Osteocyte (in vitro differentiated cells): ENCODE data around the gene CBLN3. TPM values are rescaled to one million over a fixed set of nuclear protein-coding genes. Genes with fewer than 3 reads are reported as not detected.

Experiments used
- DNase-seq: peaks from one replicate; pipeline ENCODE4 v3.0.0; 2021; ENCODE audit warnings: mixed read lengths; ENCODE audit not compliant: unreplicated experiment; ENCODE audit errors: extremely low spot score
- H3K27ac Mint-ChIP-seq: one replicate; pipeline ENCODE4 v1.8.0; 2021; ENCODE audit warnings: mild to moderate bottlenecking, mixed read lengths; ENCODE audit not compliant: unreplicated experiment
- H3K27me3 Mint-ChIP-seq: one replicate; pipeline ENCODE4 v1.8.0; 2021; ENCODE audit warnings: mixed read lengths; ENCODE audit not compliant: unreplicated experiment
- H3K36me3 Mint-ChIP-seq: one replicate; pipeline ENCODE4 v1.8.0; 2021; ENCODE audit warnings: mixed read lengths; ENCODE audit not compliant: unreplicated experiment
- H3K4me1 Mint-ChIP-seq: one replicate; pipeline ENCODE4 v1.8.0; 2021; ENCODE audit warnings: mixed read lengths; ENCODE audit not compliant: unreplicated experiment
- H3K4me3 Mint-ChIP-seq: one replicate; pipeline ENCODE4 v1.8.0; 2021; ENCODE audit warnings: mild to moderate bottlenecking, moderate library complexity, mixed read lengths; ENCODE audit not compliant: unreplicated experiment
- H3K9me3 Mint-ChIP-seq: one replicate; pipeline ENCODE4 v1.8.0; 2021; ENCODE audit warnings: mixed read lengths; ENCODE audit not compliant: unreplicated experiment
- total RNA-seq: library from RNA; stranded (reverse); gene quantifications from 2 replicates; pipeline ENCODE4 v1.2.1, GENCODE V29; 2021
- TF ChIP-seq, protein P1 (sequence below): fragments of 200-600 bp; sonication (generic); IDR thresholded peaks from 2 replicates; pipeline ENCODE4 v1.5.0; 2021; ENCODE audit warnings: antibody characterized with exemption, mild to moderate bottlenecking, moderate library complexity

CBLN3 gene
- total RNA-seq, 1 donor from 2014 or later, result 5.5 TPM

DNA sequence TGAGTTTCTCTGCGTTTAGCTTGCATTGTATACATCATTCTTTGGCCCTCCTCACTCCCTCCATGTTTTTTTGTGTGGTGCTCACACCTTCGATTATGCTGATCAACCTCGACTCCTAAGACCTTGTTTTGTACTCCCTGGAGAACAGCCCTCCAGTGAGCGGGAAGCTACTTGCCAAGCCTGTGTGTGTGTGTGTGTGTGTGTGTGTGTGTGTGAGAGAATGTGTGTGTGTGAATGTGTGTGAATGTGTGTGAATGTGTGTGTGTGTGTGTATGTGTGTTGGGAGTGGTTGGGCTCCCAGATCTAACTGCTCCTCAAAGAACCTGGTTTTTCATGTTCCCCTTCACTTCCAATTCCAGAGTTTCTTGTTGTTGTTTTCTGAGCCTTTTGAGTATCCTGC is 24.7 kb downstream of the CBLN3 start:
- Mint-ChIP-seq H3K27ac (no peak overlapping the region), H3K4me1 (peaks cover 46% of the 10 kb centered on the region), H3K27me3 (no peaks in the 10 kb centered on the region), H3K4me3 (no peak overlapping the region), H3K36me3 (peaks cover 26% of the 10 kb centered on the region), H3K9me3 (no peaks in the 10 kb centered on the region)
- TF ChIP-seq, protein P1, sequence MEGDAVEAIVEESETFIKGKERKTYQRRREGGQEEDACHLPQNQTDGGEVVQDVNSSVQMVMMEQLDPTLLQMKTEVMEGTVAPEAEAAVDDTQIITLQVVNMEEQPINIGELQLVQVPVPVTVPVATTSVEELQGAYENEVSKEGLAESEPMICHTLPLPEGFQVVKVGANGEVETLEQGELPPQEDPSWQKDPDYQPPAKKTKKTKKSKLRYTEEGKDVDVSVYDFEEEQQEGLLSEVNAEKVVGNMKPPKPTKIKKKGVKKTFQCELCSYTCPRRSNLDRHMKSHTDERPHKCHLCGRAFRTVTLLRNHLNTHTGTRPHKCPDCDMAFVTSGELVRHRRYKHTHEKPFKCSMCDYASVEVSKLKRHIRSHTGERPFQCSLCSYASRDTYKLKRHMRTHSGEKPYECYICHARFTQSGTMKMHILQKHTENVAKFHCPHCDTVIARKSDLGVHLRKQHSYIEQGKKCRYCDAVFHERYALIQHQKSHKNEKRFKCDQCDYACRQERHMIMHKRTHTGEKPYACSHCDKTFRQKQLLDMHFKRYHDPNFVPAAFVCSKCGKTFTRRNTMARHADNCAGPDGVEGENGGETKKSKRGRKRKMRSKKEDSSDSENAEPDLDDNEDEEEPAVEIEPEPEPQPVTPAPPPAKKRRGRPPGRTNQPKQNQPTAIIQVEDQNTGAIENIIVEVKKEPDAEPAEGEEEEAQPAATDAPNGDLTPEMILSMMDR, result no peak
- no peak for DNase-seq

DNA sequence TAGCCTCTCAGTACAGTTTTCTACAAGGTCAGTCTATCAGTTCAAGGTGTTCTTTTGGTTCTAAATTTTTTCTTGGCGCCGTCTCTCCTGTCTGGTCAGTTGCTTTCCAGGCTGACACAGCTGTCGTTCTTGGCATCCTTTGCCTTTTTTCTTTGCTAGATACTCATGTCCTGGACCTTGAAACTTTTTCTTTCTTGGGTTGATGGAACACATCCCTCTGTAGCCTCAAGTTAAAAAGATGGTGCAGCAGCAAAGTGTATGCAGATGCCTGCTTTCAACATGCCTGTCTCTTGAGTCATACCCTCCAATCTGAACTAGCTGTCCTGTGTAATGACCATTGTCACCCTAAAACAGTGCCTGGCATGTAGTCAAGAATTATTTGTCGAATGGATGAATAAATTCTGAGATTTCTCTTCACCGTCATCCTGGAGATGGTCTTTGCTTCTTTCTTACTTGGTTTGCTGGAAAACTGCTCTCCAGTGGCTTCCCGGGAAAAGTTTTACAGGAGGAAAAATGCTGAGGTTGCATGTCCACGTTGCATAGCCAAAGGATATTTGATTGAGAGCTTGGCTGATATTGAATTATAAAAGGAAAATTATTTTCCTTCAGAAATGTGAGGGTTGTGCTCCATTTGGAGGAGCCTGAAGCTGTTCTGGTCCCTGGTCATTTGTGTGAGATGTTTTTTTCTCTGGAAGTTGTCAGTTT is 26.0 kb downstream of the CBLN3 start:
- peaks cover 22% of the 10 kb centered on the region for H3K36me3 Mint-ChIP-seq
- no peak for DNase-seq
- H3K9me3 Mint-ChIP-seq, result no peaks in the 10 kb centered on the region
- no peaks in the 10 kb centered on the region for H3K27me3 Mint-ChIP-seq
- H3K4me3 Mint-ChIP-seq, result no peak overlapping the region
- H3K27ac Mint-ChIP-seq, result peak overlapping the region; percentile 21
- TF ChIP-seq, protein P1, result no peak
- peaks cover 52% of the 10 kb centered on the region for H3K4me1 Mint-ChIP-seq

DNA sequence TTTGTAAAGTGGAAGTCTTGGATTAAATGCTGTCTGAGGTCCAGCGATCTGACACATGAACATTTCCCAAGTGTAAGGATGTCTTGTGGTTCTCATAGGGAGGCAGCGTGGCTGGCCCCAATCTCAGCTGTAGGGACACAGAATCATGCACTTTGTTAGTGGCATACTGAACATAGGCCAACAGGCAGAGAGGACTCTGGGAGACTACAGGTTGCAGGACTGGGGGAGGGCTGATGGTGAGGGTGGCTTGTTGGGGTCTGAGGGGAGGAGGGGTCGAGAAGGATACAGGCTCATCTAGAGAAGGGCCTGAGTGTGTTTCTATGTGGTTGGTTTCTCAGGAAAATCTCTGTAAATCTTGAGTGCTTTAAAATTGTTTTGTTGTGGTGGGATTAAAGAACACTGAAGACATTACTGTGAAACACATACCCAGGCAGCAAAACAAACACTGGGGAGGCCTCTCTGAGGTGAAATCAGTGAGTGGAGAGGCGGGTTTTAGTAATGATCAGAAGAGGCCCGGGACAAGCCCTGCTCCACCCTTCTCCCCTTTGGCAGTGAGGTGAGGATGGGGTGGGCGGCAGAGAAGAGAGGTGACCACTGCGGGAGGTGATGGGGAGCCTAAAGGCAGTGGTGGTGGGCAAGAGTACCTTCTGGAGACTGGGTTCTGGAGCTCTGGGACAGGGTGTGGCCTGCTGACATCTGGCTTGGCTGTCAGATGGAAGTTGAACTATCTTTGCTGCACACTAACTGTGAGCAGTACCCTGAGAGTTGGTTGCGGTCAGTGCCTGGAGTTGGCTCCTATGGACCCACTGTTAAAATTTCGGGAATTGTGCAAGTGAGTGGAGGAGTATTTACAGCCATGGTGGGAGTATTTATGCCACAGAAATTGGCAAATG is 27.4 kb downstream of the CBLN3 start:
- Mint-ChIP-seq H3K9me3 (no peaks in the 10 kb centered on the region), H3K36me3 (peaks cover 22% of the 10 kb centered on the region), H3K4me3 (peak overlapping the region; percentile 10), H3K27me3 (no peaks in the 10 kb centered on the region), H3K4me1 (peaks cover 58% of the 10 kb centered on the region), H3K27ac (peak overlapping the region; percentile 24)
- TF ChIP-seq, protein P1, result no peak
- DNase-seq, result no peak

DNA sequence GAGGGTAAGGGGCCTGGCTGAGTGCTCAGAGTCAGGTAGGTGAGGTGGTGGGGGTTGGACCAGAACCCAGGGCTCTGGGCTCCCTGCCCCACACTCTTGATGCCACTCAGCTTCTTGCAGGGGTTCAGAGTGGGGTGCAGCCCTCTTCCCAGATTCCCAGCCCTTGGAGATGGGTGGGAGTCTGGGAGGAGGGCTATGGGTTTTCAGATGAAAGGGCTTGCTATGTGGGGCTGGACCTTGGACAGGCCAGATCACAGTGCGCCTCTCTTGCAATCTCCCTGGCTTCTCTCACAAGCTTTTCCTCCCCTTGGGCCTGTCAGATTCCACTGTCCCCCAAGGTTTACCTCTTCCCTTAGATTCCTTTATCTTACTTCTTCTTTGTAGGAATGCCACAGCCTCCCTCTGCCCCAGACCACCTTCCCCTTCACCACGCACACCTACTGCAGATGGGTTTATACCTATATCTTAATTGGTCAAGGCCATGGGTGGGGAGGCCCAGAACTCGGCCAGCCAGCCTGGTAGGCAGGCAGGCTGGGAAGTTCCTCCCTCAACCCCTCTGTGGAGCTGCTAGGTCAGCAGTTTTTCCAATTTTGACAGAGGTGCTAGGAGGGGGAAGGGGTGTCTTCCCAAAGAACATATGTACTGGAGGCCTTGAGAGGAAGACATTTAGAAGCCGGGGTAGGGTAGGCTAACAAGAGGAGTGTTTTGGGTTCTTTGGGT is 29.3 kb downstream of the CBLN3 start:
- Mint-ChIP-seq H3K27ac (peak overlapping the region; percentile 2), H3K36me3 (peaks cover 10% of the 10 kb centered on the region), H3K27me3 (no peaks in the 10 kb centered on the region), H3K4me1 (peaks cover 65% of the 10 kb centered on the region), H3K4me3 (peak overlapping the region; percentile 89), H3K9me3 (no peaks in the 10 kb centered on the region)
- no peak for DNase-seq
- TF ChIP-seq, protein P1, result no peak
